Measurements from ENCODE around the gene KLHL40. TPM values are rescaled to one million over a fixed set of nuclear protein-coding genes. Genes with fewer than 3 reads are reported as not detected.
A peak's percentile ranks its signal among the peaks of the same experiment; 100 is the strongest.

The KLHL40 gene
- total and polyA plus RNA-seq, 10 of the 15 experiments (the other 5 are each of a cell fraction or from before 2014, with no cell fraction given) = not detected

DNA sequence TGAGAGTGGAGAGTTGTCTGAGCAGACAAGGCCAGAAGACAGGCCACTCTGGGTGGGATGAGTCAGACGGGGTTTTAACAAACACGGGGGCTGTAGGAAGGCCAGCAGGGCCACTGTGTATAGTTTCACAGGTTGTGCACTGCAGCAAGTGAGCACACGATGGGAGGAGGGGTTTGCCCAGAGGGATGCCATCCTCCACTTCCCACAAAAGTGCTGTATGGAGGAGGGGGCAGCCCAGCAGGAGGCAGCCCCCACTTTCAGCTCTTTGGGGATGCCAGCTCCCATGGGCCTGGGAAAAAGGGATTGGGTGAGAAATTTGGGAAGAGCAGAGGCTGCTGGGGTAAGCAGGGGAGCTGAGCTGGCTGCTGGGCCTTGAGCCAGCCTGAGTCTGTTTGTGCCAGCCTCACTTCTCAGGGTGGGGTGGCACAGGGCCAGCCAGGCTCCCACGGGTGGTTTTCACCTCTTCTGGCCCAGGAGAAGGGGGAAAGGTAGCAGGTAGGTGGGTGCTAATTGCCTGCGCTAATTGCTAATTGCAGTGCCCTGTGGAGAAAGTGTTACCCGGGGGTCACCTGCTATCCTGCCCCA, 25.1 kb upstream of the KLHL40 start (continued):
- TF ChIP-seq NKRF (conservative IDR thresholded peaks at IDR 0.05) (no peak), CBX3 (IDR thresholded peaks at IDR 0.05; ENCODE audit: borderline replicate concordance, low read depth) (no peak), STAT1 (conservative IDR thresholded peaks at IDR 0.05) (no peak), MYB (IDR thresholded peaks at IDR 0.05; ENCODE audit: borderline replicate concordance, low read depth, low read length) (no peak), EZH2 (IDR thresholded peaks at IDR 0.05; ENCODE audit: borderline replicate concordance, control insufficient read depth, low read depth, low read length) (no peak)

- peaks cover 7% of the 10 kb centered on the region for H3K4me1 ChIP-seq (ENCODE audit: control insufficient read depth, insufficient read depth, low read length)
- in situ Hi-C loops (cut with MboI) (no loop called here), intact Hi-C loops (cut with micrococcal nuclease; ENCODE audit: unreplicated experiment) (no loop called here)
- no peak overlapping the region for H3K9ac ChIP-seq (ENCODE audit: control insufficient read depth, insufficient read depth, low read length)
- ATAC-seq = 0 out of 3 replicates have a peak, but pooled peaks have one; percentile 20
- H3K36me3 ChIP-seq (ENCODE audit: control insufficient read depth in 2 of 2, insufficient read depth in 2 of 2, low read length in 1 of 2) = no peaks in the 10 kb centered on the region; a peak in 1 of 4 replicates
- H3K27me3 ChIP-seq (replicated peaks in 1 of 2; ENCODE audit: control insufficient read depth in 2 of 2, insufficient read depth in 2 of 2, low read length in 1 of 2) = no peaks in the 10 kb centered on the region
- 28% methylated on average over 4 of the region's 4 CpGs for WGBS (ENCODE audit: insufficient coverage, insufficient replicate concordance, low lambda C conversion rate, missing lambda C conversion rate)
- ChIA-PET CTCF (interaction anchor here (0.7 kb wide), 1 partner anchor 47 kb away, joined by 3 read pairs; no protein-coding TSS in a partner anchor), POLR2A (no interaction called here), RAD21 (ENCODE audit: unreplicated experiment) (no interaction called here), SMC1A (ENCODE audit: uncharacterized antibody, unreplicated experiment) (interaction anchor here (1.1 kb wide), 1 partner anchor 43 kb away, joined by 3 read pairs; no protein-coding TSS in a partner anchor)
- no peak overlapping the region for H3K4me2 ChIP-seq (ENCODE audit: control insufficient read depth, insufficient read depth)
- no TSS peak for BruUV-seq (replicated peaks)
- H3K9me3 ChIP-seq (replicated peaks; ENCODE audit: control insufficient read depth, insufficient read depth, low read length) = no peaks in the 10 kb centered on the region; the same call in 2 of the 3 replicates
- H3K79me2 ChIP-seq (ENCODE audit: control insufficient read depth, insufficient read depth, low read length) = no peaks in the 10 kb centered on the region
- no peak for DNase-seq (ENCODE audit: low read depth, low spot score)
- TF ChIP-seq MEF2B (IDR thresholded peaks at IDR 0.05; ENCODE audit: partially characterized antibody, poor library complexity, severe bottlenecking) = no peak
- TF ChIP-seq, protein P1, sequence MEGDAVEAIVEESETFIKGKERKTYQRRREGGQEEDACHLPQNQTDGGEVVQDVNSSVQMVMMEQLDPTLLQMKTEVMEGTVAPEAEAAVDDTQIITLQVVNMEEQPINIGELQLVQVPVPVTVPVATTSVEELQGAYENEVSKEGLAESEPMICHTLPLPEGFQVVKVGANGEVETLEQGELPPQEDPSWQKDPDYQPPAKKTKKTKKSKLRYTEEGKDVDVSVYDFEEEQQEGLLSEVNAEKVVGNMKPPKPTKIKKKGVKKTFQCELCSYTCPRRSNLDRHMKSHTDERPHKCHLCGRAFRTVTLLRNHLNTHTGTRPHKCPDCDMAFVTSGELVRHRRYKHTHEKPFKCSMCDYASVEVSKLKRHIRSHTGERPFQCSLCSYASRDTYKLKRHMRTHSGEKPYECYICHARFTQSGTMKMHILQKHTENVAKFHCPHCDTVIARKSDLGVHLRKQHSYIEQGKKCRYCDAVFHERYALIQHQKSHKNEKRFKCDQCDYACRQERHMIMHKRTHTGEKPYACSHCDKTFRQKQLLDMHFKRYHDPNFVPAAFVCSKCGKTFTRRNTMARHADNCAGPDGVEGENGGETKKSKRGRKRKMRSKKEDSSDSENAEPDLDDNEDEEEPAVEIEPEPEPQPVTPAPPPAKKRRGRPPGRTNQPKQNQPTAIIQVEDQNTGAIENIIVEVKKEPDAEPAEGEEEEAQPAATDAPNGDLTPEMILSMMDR (IDR thresholded peaks at IDR 0.05 in 2 of 3, conservative IDR thresholded peaks at IDR 0.05 in 1 of 3; ENCODE audit: control insufficient read depth in 2 of 3, extremely low read depth in 1 of 3, insufficient read depth in 1 of 3, low read depth in 3 of 3, low read length in 3 of 3) = peak in 2 of 3 experiments; percentile 30 to 32; a peak in 4 of 6 replicates
- TF ChIP-seq BCL11A (IDR thresholded peaks at IDR 0.05; ENCODE audit: low read depth, low read length) = no peak
- H2AFZ ChIP-seq (ENCODE audit: control insufficient read depth, low read depth, low read length) = no peak overlapping the region
- H3K4me3 ChIP-seq = no peak overlapping the region
- no peak for FAIRE-seq
- no peaks in the 10 kb centered on the region for H4K20me1 ChIP-seq (ENCODE audit: control insufficient read depth, insufficient read depth)
- H3K27ac ChIP-seq (ENCODE audit: control insufficient read depth, insufficient read depth) = no peak overlapping the region
Observed at GRCh38 chr3:42660898-42661297, 24.4 kb upstream of the KLHL40 start.
